ENCODE data around the gene CNTN1. TPM values are rescaled to one million over a fixed set of nuclear protein-coding genes. Genes with fewer than 3 reads are reported as not detected.

Gene CNTN1
- total RNA-seq, 6 experiments from 2014 or later, result 0.09 to 0.66 (median 0.26) TPM

GRCh38 chr12:40668099-40668529 lies 24.1 kb upstream of the CNTN1 start:
- Histone ChIP-seq H3K36me3 (no peaks in the 10 kb centered on the region), H3K27me3 (no peaks in the 10 kb centered on the region), H3K4me3 (no peak overlapping the region), H3K9me3 (no peaks in the 10 kb centered on the region), H3K4me1 (peaks cover 0 to 9% (median 0%) of the 10 kb centered on the region in 4 donors), H3K27ac (no peak overlapping the region)
- TF ChIP-seq CTCF (IDR thresholded peaks at IDR 0.05), result peak in 1 of 4 donors; percentile 20
- TF ChIP-seq POLR2A (IDR thresholded peaks at IDR 0.05), result no peak
- intact Hi-C loops (cut with DNase I), result no loop called here
- WGBS (ENCODE audit: insufficient coverage, low coverage, low lambda C conversion rate, missing lambda C conversion rate), result 23% methylated on average over 1 of the region's 1 CpG
- ATAC-seq, result peak; percentile 67 to 84 (median 70)
- DNase-seq, result no peak

- Histone ChIP-seq H3K4me1 (peaks cover 0 to 9% (median 0%) of the 10 kb centered on the region in 4 donors), H3K27me3 (no peaks in the 10 kb centered on the region), H3K27ac (no peak overlapping the region), H3K4me3 (no peak overlapping the region), H3K9me3 (no peaks in the 10 kb centered on the region), H3K36me3 (no peaks in the 10 kb centered on the region)
- DNase-seq (no peak), ATAC-seq (no peak)
- no peak for TF ChIP-seq CTCF (IDR thresholded peaks at IDR 0.05)
- no peak for TF ChIP-seq POLR2A (IDR thresholded peaks at IDR 0.05)
- intact Hi-C loops (cut with DNase I), result no loop called here
- WGBS (ENCODE audit: insufficient coverage, low coverage, low lambda C conversion rate, missing lambda C conversion rate), result 12% methylated on average over 2 of the region's 2 CpGs
Measured at GRCh38 chr12:40672741-40673271, 19.4 kb upstream of the CNTN1 start.

GRCh38 chr12:40681148-40681547 lies 11.1 kb upstream of the CNTN1 start:
- H3K9me3 ChIP-seq, result no peaks in the 10 kb centered on the region
- intact Hi-C loops (cut with DNase I), result no loop called here
- WGBS (ENCODE audit: insufficient coverage, low coverage, low lambda C conversion rate, missing lambda C conversion rate), result 35% methylated on average over 2 of the region's 2 CpGs
- ATAC-seq (no peak), DNase-seq (no peak)
- H3K4me1 ChIP-seq, result no peaks in the 10 kb centered on the region
- no peaks in the 10 kb centered on the region for H3K27me3 ChIP-seq
- no peaks in the 10 kb centered on the region for H3K36me3 ChIP-seq
- no peak overlapping the region for H3K4me3 ChIP-seq
- H3K27ac ChIP-seq, result no peak overlapping the region
- TF ChIP-seq CTCF (IDR thresholded peaks at IDR 0.05) (no peak), POLR2A (IDR thresholded peaks at IDR 0.05) (no peak)

GRCh38 chr12:40684986-40685385 lies 7.3 kb upstream of the CNTN1 start:
- no peak for ATAC-seq
- TF ChIP-seq POLR2A (IDR thresholded peaks at IDR 0.05) (no peak), CTCF (IDR thresholded peaks at IDR 0.05) (no peak)

More at GRCh38 chr12:40684986-40685385, 7.3 kb upstream of the CNTN1 start:
- Histone ChIP-seq H3K27me3 (no peaks in the 10 kb centered on the region), H3K9me3 (no peaks in the 10 kb centered on the region), H3K4me1 (no peaks in the 10 kb centered on the region), H3K4me3 (no peak overlapping the region), H3K36me3 (no peaks in the 10 kb centered on the region), H3K27ac (no peak overlapping the region)
- intact Hi-C loops (cut with DNase I), result no loop called here
- no peak for DNase-seq
- 45% methylated on average over 4 of the region's 4 CpGs for WGBS (ENCODE audit: insufficient coverage, low coverage, low lambda C conversion rate, missing lambda C conversion rate)
